WI38 (cell line): ENCODE results near the gene CD28.

Source experiments
- H3K4me3 ChIP-seq: 2 replicates; pipeline ENCODE4 v1.5.1; 2011; ENCODE audit warnings: low read depth, mild to moderate bottlenecking, control low read depth, low read length
- CTCF ChIP-seq: IDR thresholded peaks from 2 replicates; pipeline ENCODE4 v1.5.1; 2012; ENCODE audit warnings: low read depth, mild to moderate bottlenecking, control low read depth, low read length

Gene CD28

GRCh38 chr2:203678971-203679370 lies 27.5 kb upstream of the CD28 start:
- TF ChIP-seq CTCF = no peak
- H3K4me3 ChIP-seq = no peak overlapping the region

GRCh38 chr2:203679401-203679800 lies 27.0 kb upstream of the CD28 start:
- no peak for TF ChIP-seq CTCF
- no peak overlapping the region for H3K4me3 ChIP-seq

- H3K4me3 ChIP-seq = no peak overlapping the region
- no peak for TF ChIP-seq CTCF
Measured at GRCh38 chr2:203681978-203682377, 24.5 kb upstream of the CD28 start.

- no peak overlapping the region for H3K4me3 ChIP-seq
Measured at GRCh38 chr2:203682688-203683130, 23.7 kb upstream of the CD28 start.

GRCh38 chr2:203683421-203683820 lies 23.0 kb upstream of the CD28 start:
- no peak overlapping the region for H3K4me3 ChIP-seq
- TF ChIP-seq CTCF = no peak

More at GRCh38 chr2:203682688-203683130, 23.7 kb upstream of the CD28 start:
- TF ChIP-seq CTCF = no peak

GRCh38 chr2:203683932-203684556 lies 22.4 kb upstream of the CD28 start:
- TF ChIP-seq CTCF = no peak
- H3K4me3 ChIP-seq = no peak overlapping the region

GRCh38 chr2:203685081-203685621 lies 21.3 kb upstream of the CD28 start:
- no peak for TF ChIP-seq CTCF
- no peak overlapping the region for H3K4me3 ChIP-seq
